Lower leg skin (tissue), 3 donors: ENCODE measurements around the gene CACNA1F.

Experiments used
- CTCF ChIP-seq, 3 donors: fragments of 450-650 bp; IDR thresholded peaks; one replicate each; pipeline ENCODE4 v1.5.1; 2016; ENCODE audit warnings: antibody characterized with exemption in 3 of 3, mild to moderate bottlenecking in 3 of 3, moderate library complexity in 2 of 3
- POLR2A ChIP-seq, 2 donors: fragments of 450-650 bp; IDR thresholded peaks; one replicate each; pipeline ENCODE4 v1.6.1; 2016 to 2017; ENCODE audit warnings: antibody characterized with exemption in 2 of 2, mild to moderate bottlenecking in 1 of 2, moderate library complexity in 1 of 2

GRCh38 chrX:49193542-49193964, 39.6 kb downstream of the CACNA1F start:
- TF ChIP-seq CTCF (IDR thresholded peaks at IDR 0.05) (no peak), POLR2A (IDR thresholded peaks at IDR 0.05) (no peak)
